ENCODE results near the gene DCC.

DCC gene

DNA sequence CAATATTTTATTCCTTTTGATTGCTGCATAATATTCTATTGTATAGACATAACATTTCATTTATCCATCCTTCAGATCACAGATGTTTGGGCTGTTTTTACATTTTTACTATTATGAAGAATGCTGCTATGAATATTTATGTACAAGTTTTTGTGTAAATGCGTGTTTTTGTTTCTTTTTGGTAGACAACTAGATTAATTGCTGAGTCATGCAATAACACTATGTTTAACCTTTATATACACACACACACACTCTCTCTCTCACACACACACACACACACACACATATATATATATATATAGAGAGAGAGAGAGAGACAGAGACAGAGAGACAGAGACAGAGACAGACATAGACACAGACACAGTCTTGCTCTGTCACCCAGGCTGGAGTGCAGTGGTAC lies 926.9 kb downstream of the DCC start:
- no peak for DNase-seq

DNA sequence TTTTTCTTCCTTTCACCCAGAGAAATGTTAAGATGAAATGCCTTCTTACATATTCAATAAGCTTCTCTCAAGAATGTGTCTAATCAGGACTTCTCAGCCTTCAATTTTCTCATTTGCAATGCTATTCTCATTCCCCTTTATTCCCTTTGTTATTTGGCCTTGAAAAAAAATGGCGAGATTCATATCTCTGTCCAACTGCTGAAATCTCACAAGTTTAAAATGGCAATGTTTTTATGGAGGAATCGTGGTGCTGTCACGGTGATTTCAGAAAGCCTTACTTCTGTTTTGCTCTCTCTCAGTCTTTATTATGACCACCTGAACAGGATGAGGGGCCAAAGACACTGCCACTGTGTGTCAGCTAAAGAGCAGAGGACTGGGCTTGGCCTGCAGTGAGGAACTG lies 928.5 kb downstream of the DCC start:
- DNase-seq = no peak

DNA sequence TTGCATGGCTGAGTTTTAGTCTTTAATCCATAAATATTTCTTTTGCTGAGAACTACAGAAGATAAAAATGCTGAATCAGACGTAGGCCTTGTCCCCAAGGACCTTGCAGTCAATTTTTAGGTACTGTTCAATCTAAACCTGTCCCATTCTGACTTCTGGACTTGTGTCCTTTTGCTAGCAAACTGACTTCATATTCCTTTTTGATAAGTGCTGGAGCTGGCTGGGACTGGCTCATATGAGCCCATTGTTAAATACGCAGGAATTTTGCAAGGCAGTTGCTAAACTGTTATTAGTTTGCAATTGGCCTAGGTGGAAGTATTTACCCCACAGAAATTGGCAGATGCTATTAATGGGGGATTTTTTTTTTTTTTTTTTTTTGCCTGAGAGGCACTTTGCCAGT lies 941.4 kb downstream of the DCC start:
- no peak for DNase-seq

DNA sequence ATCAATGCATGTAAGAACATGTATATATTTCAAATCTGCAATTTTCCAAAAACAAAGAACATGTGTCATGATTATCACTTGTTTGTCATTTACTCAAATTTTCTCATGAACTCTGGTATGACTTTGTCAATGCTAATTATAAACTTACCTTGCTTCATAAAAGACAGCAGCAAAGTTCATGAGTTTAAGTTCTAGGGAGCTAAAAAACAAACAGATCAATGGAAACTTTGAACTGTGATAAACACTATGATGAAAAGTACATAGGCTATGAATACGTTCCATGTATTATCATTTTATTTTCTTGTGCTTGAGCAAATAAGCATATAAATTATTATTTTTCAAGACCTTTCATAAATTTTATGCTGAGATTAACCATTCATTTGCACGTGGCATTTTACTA lies 943.7 kb downstream of the DCC start:
- DNase-seq = no peak

DNA sequence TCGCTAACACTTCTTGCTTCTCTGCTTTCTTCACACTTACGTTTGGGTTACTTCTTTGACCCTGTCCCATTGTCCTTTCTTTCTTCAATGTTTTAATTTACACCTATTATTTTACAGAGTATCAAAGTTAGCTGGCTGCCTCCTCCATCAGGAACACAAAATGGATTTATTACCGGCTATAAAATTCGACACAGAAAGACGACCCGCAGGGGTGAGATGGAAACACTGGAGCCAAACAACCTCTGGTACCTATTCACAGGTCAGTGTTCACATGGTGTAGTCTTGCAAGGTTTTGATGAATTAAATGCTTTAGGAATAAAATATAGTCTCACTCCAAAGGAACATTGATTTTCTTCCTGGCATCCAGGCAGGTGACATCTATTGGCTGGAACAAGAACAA lies 965.5 kb downstream of the DCC start:
- DNase-seq = no peak

DNA sequence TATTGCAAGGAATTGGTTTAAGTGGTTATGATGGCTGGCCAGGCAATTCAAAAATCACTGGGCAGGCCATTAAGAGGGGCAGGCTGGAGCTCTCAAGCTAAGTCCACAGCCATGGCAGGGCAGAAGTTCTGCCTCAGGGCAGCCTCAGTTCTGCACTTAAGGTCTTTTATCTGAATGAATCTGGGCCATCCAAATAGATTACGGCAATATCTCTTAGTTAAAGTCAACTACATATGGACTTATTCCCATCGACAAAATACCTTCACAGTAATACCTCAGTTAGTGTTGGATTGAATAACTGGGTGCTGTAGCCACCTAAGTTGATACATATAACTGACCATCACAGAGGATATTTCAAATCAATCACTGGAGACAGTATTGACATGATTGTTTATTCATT lies 979.6 kb downstream of the DCC start:
- DNase-seq = no peak

DNA sequence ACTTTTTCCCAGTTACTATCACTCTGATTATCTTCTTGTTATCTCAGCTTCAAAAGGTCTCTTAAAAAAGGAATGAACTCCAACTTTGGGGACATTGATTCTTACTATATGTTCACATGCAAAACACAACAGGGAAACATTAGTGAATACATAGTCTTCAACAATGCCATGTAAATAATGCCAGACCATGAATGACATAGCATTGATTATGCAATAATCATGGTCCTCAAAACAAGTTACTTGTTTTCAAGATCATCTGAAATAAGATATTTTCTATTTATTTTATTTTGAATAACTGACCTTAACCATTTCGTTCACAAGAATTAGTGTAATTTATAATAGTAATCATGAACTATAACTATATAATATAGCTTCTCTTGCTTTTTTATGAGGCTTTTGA lies 982.2 kb downstream of the DCC start:
- no peak for DNase-seq

DNA sequence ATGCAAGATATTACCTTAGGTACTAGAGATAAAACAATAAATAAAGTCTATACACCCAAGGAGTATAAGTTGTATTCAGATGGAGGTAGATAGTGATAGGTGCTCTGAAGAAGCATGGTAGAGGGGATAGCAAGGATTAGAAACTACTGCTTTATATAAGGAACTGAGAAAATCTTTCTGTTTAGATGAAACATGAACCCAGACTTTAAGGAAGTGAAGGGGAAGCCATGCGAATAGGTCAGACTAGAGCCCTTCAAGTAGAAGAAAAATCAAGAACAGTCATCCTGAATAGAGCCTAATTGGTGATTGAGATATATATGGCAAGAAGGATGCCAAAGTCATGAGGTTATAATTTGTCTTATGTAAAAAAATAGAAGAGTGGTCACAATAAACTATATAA lies 984.4 kb downstream of the DCC start:
- no peak for DNase-seq

DNA sequence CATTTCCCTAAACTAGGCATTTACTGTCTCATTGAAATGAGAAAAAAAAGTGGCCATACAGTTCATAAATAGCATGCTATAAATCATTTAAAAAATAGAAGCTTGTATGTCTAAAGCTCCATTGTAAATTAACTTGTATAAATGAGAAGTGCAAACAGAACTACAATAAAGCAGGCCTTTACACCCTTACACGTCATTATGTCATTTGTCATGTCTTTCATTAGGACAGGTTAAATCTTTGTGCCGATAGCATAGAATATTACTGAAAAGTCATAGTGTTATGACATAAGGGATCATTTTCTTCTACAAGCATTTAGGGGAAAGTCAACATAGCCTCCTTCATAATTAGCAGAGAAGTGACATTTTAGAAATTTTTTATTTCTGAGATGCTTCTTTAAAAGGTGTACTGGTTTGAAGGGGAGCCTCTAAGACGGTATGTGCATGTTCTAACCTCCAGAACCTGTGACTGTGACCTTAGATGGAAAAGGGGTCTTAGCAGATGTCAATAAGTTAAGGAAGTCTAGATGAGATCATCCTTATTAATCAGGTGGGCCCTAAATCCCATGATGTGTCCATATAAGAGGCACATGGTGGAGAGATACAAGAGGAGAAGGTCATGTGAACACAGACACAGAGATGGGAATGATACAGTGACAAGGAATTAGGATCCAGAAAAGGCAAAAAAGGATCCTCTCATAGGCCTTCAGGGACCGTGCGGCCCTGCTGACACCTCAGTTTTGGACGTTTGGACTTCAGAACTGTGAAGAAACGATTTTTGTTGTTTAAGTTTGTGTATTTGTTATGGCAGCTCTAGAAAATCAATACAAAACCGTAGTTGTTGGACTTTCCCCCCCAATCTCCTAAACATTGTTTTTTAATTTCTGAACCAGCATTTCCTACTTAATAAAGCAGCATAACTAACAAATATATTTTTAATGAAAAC lies 1020.8 kb downstream of the DCC start:
- DNase-seq = no peak

DNA sequence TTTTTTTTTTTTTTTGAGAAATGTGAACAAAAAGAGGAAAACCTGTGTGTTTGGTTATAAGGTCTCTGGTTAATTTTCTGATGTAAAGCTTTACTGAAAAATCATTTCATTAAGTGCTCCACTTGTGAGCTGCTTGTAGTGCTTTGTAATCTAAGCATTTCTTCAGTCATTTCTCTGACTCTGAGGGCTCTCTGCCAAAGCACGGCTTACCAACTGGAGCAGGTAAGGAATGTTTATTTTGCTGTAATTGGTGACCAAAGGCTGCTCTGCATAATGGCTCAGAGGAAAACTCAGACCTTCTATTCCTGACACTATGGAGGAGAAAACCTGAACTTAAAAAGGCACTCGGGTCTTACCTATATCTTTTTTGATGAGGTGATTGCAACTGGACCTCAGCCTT lies 1035.6 kb downstream of the DCC start:
- no peak for DNase-seq

DNA sequence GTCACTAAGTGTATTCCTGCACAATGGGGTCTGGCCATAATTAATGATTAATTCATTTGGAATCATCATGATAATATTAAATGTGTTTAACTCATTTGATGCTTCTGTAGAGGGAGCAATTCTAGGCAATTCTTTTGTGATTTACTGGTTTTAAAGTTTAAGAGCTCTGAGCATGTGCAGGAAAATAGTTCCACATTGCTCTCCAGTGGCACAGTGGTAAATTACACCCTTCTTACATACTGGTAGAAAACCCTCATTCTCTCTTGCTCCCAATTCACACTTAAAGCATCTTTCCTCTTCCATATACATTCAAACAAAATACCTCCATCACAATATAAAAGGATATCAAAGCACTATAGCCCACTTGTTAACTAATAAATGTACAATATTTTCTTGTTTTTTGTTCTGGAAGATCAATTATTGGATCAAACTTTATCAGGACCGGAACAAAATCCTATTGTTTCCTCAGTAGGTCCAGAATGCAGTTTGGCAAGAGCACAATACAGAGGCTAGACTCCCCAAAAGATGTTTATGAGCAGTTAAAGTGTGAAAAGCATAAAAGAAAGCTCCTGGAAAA lies 1040.2 kb downstream of the DCC start:
- no peak for DNase-seq

DNA sequence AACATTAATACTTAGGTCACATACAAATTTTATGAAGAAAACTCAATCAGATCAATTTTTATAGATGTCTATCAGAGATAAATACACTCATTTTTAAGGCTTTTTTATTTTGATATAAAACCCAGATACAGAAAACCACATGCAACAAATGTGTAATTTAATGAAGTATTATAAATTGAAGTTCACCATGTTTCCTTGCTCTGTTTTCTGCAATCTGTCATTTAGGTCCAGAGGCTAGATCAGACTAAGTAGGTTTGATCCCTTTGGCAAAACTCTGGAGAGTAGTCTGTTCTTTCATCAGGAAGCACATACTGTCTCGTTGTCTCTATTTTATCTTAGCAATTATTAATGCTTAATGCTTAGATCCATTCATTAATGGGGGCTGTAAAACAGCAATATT lies 1042.9 kb downstream of the DCC start:
- no peak for DNase-seq

DNA sequence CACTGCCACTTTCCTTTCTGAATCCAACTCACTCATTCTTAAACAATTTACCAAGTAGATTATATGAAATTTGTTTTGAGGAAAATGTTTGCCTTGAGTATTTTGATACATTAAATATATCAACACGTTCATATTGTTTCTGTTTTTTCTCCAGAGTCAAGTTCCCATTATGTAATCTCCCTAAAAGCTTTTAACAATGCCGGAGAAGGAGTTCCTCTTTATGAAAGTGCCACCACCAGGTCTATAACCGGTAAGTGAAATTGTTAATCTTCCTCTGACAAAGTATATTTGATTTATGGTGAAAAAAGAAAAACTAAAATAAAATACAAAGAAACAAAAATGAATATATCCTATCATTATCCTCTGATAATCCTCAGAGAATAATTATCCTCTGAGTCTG lies 1045.9 kb downstream of the DCC start:
- no peak for DNase-seq

DNA sequence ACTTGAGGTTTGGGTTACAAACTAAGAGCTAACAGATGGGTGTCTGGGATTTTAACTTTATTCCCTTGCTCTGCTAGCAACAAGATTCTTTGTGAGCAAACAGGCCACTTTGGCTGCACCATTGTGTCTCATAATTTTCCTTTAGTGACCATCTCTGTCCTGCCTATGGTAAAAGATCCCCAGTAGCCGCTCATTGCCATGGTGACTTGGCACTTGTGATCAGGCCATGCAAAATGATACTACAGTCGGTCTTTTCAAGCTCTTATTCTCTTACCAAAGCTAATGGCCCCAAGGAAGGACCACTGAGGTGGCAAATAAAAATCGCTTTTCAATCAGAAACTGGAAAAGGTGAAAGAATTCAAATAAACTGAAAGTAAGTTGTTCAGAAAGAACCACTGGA lies 1047.6 kb downstream of the DCC start:
- no peak for DNase-seq

DNA sequence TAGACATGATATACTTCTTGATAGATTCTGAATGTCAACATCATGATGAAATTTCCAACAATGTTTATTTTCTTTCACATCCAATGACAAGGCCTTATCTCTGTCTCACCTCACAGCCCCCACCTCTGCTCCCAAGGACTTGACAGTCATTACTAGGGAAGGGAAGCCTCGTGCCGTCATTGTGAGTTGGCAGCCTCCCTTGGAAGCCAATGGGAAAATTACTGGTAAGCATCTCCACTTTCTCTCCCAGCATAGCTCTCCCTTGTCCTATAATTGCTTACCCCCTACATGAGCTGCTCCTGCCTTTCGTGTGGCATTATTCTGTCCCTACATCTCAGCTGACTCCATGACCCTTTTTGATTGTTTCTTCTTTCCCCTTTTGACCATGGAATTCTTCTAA lies 1062.7 kb downstream of the DCC start:
- no peak for DNase-seq

DNA sequence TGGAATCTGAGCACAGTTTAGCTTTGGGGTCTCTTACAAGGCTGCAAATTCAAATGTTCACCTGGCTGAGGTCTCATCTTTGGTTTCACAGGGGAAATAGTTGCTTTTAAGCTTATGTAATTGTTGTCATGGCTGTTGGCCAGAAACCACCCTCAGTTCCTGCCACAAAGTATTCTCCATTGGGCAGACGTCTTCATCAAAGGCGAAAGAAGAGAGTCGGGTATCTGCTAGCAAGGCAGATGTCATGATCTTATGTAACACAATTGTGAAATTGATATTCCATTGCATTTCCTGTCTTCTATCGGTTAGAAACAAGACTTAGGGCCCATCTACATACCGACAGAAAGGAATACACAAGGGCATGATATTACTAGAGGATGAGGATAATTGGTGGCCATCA lies 1068.3 kb downstream of the DCC start:
- no peak for DNase-seq

DNA sequence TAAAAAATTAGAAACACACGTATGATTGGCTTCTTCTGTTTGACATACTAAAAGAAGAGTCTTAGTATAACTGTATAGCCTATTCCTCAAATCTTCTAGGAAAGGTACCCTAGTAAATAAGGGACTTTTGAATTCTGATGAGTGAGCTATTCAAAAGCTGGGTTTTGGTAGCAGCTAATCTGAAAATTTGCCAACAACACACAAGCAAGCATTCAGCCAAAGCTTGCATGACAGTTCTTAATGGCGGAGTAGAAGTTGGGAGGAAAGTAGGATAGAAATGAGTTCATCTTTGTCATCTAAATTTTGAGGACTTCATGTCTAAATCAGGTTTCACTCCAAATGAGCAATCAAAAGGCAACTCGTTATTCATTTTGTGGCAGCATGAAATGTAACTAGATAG lies 1071.5 kb downstream of the DCC start:
- no peak for DNase-seq

DNA sequence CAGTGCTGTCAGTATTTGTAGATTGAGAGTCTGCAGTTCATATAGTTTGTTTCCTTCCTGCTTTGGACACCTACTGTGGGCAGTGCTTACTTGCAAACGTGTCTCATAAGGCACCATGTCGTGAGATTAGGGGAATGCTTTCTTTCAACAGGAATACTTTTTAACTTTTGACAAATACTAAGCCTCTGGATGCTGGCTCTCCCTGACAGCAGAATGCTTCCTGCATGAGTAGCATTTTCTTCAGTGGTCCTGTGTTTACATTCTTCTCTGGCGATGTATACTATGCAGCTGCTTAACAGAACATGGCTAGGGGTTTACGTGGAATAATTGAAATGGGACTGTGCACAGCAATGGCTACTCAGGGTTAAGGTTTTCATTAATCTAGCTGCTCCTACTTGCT lies 1077.0 kb downstream of the DCC start:
- no peak for DNase-seq

DNA sequence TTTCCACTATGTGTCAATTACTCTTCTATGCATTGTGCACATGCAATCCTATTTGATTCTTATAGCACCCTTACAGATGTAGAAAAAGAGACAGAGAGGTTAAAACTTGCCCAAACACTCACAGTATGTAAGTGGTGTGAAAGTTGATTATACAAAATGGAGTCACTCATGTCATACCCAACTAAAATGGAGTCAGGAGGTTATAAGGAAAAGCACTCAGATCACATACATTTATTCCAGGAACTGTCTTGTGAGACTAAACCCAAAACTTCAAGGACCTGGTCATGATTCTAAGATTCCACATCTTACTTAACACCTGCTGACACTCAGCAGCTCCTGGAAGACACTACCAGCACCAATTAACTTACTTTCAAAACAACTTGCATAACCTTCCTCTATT lies 1081.9 kb downstream of the DCC start:
- no peak for DNase-seq

DNA sequence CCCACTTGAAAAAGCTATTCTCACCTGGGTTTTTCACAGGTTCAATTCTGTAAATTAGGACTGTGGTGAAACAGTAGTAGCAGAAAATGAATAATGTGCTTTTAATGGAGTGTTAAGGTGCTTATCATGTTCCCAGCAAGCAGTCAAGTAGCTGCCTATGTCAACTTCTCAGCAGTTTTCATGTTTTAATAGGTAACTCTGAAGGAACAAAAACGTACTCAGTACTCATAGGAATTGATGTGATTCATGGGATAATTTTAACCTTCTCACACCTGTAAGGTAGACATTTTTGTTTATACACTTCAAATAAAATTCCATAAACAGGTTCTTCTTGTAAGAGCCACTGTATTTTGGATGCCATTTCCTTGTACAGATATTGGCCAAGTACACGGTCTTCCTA lies 1082.9 kb downstream of the DCC start:
- no peak for DNase-seq

DNA sequence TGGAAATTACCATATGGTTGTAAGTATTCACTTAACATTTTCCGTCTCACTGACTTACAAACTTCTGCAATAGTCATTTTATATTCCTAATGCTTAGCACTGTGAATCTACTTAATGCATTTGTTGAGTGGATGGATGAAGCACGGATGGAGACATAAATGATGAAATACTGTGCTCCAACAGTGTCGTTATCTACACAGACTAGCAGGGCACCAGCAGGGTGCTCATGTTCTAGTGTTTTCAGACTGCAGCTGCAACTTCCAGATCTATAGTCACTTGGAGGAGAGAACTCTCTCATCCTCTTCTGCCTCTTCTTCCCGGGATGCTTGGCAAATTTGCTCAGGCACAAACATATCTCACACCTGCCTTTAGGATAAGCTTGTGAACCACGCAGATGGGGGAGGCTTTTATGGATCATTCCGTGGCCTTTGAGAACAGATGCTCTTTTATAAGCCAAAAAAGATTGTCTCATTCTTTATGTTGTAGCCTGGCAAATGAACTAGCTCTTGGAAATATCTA lies 1086.7 kb downstream of the DCC start:
- DNase-seq = no peak

DNA sequence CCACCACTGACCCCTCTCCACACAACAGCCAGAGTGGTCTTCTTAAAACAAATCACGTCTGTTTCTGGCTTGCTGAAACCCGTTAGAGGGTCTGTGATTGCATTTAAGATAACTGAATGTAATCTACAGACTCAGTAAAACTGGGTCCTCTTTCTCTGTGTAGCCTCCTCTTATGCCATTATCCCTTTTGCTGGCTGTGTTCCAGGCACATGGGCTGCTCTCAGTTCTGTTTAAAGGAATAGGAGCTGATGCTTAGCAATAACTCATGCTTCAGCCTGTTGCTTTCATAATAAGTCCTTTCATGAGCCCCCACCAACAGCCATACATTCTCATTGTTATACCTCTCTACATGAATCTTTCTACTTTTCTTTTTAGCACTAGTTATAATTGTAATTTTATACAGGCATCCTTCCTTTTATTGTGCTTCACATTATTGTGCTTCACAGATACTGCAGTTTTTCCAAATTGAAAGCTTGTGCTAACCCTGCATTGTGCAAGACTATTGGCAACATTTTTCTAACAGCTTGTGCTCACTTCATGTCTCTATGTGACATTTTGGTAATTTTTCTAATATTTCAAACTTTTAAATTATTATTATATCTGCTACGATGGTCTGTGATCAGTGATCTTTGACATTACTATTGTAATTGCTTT lies 1101.9 kb downstream of the DCC start:
- no peak for DNase-seq

DNA sequence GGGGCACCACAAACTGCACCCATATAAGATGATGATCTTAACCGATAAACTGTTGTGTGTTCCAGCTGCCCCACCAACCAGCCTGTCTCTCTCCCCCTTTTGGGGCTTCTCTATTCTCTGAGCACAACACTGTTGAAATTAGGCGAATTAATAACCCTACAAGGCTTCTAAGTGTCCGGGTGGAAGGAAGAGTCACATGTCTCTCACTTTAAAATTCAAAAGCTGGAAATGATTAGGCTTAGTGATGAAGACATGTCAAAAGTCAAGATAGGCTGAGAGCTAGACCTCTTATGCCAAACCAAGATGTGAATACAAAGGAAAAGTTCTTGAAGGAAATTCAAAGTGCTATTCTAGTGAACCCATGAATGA lies 1102.4 kb downstream of the DCC start:
- DNase-seq = no peak

DNA sequence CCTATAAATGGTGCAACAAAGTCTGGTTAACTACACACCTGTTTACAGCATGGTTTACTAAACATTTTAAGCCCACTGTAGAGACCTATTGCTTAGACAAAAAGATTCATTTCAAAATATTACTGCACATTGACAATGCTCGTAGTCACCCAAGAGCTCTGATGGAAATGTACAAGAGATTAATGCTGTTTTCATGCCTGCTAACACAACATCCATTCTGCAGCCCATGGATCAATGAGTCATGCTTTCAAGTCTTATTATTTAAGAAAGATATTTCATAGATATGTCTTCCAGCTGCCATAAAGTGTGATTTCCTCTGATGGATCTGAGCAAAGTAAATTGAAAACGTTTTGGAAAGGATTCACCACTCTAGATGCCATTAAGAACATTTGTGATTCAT lies 1103.3 kb downstream of the DCC start:
- no peak for DNase-seq
